GM18909 (cell line): ENCODE results near the gene UBQLN3.

ENCODE experiments used
- ATAC-seq: cut with Tn5 transposase; IDR thresholded peaks from one replicate; pipeline ENCODE4 v1.9.1; 2021; ENCODE audit warnings: mild to moderate bottlenecking; ENCODE audit not compliant: unreplicated experiment, poor library complexity

Gene UBQLN3

DNA sequence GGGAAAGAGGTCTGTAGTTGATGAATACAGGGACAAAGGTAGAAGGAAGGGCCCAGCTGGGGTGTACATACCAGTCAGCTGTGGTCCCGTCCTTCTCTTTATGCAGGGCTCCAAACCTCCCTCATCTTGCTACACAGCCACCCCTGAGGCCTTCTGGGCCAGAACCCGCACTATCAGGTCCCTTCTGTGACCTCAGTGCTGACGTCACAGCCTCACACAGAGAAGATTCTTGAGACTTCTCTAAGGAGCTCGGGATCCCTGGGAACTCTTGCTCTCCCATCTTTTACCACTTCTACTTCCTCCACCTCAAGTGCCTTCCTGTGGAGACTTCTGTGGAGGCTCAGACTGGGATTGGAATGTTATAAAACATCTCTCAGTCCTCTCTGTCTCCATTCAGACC lies at the start of gene UBQLN3:
UBQLN3 (minus strand) TSS at position 155 of the 400 bp plus-strand sequence. CDS start 399 bp downstream, outside the sequence.
- ATAC-seq, result no peak

DNA sequence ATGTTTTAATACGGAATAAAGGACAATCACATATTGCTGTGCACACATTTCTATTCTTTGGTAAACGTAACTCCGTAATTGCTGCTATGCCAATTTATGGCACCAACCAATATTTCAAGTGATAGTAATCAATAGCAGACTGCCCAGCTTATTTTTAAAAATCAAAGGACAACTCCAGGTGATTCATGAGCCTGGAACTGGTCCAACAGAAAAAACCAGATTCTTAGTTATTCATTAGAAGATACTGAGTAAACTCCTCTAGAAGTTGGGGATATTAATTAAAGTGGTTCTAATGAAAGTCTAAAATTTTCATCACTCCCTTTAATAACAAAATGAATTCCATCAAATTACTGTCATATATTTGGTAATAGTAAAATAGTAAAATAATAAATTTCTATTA lies 48.0 kb upstream of the UBQLN3 start:
- ATAC-seq, result no peak

- no peak for ATAC-seq
Measured at GRCh38 chr11:5556596-5557188, 46.9 kb upstream of the UBQLN3 start.

- no peak for ATAC-seq
Measured at GRCh38 chr11:5553343-5553742, 43.6 kb upstream of the UBQLN3 start.

DNA sequence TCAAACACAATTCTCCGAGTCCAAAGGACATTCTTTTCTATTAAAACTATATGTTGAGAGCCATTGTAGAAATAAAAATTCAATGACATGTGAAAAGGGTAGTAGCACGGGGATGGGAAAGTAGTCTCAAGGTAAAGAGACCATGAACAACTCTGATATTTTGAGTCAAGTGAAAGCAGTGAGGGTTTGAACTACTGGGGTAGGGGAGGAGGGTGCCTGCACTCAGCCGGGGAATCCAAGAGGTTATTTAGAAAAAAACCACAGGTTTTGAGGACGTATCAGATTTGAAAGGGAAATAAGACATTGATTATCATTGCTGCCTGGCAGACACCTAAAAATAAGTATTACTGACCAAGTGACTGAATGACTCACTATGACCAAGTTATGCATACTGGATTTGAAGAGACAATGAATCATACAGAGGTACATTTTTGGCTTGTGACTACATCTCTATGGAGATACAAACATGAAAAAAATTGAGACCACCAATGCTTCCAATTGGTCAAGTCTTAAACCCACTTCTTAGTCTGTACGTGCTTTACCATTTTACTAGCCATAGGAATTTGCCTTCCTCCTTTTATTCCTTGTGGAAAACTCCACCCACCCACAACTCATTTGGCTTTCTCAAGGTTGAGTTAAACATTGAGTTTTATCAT lies 40.8 kb upstream of the UBQLN3 start:
- peak; percentile 71 for ATAC-seq

GRCh38 chr11:5548440-5548839 lies 38.7 kb upstream of the UBQLN3 start, which contains the start of gene OR52H1:
OR52H1 (minus strand) TSS chr11:5548540; CDS start chr11:5545505, 3,035 bp downstream.
- no peak for ATAC-seq

- ATAC-seq, result peak; percentile 77
Measured at GRCh38 chr11:5547982-5548381, 38.2 kb upstream of the UBQLN3 start.

- ATAC-seq, result no peak
Measured at GRCh38 chr11:5546457-5546856, 36.7 kb upstream of the UBQLN3 start.

DNA sequence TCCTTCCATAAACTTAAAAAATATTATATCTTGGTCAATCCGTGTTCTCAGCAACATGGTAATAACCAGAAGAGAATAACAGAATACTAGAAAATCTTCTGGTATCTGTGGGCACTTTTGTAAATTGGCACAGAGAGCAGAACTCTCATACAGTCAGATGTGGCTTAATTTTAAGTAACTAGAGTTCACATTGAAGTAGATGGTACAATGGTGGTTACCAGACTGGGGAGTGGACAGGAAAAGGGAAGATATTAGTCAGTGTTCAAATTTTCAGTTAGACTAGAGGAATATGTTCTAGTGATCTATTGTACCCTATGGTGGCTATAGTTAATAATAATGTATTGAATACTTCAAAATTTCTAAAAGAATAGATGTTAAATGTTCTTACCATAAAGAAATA lies 31.7 kb upstream of the UBQLN3 start:
- no peak for ATAC-seq

- no peak for ATAC-seq
Measured at GRCh38 chr11:5536482-5536881, 26.7 kb upstream of the UBQLN3 start.

- no peak for ATAC-seq
Measured at GRCh38 chr11:5534046-5534445, 24.3 kb upstream of the UBQLN3 start.

- no peak for ATAC-seq
Measured at GRCh38 chr11:5531053-5531831, 21.5 kb upstream of the UBQLN3 start.

- no peak for ATAC-seq
Measured at GRCh38 chr11:5528495-5528894, 18.7 kb upstream of the UBQLN3 start.

DNA sequence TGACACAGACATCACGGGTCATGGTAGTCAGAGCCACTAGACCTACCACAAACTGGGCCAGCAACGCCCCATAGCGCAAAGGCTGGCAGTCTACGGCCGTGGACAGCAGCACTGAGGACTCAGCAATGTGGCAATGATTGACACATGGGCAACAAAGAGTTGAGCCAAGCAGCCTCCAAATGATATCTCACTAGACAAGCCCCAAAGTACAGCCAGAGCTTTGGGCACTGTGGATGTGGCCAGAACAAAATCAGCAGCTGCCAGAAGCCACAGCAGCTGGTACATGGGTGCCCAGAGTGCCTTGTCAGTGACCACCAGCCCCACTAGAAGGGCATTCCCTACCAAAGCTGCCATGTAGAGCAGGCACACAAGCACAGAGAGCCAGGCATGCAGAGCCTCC lies 18.0 kb upstream of the UBQLN3 start:
- ATAC-seq, result no peak

GRCh38 chr11:5524756-5525155 lies 15.0 kb upstream of the UBQLN3 start:
- ATAC-seq, result no peak

DNA sequence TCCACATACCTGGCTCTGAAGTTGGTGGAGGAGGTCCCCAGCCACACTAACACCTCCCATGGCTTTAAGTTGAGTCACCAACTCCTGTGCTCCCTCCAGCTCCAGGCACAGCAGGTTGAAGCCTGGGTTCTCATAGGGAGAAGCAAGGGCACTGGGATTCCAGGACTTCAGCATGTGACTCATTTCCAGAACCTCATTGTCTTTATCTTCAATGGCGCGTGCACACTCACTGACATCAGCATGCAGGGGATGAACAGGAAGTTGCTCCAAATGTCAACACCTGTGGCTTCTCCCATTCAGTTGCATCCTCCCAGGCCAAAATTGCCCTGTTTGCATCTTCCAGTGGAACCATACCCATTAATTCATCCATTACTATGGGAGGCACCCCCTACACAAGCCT lies 12.6 kb upstream of the UBQLN3 start:
- no peak for ATAC-seq

- ATAC-seq, result no peak
Measured at GRCh38 chr11:5521540-5521939, 11.8 kb upstream of the UBQLN3 start.

- ATAC-seq, result no peak
Measured at GRCh38 chr11:5516599-5516998, 6.8 kb upstream of the UBQLN3 start, which contains the start of gene UBQLNL. UBQLNL (minus strand) TSS chr11:5516699; CDS start chr11:5516441, 258 bp downstream.

GRCh38 chr11:5514841-5515240 lies 5.1 kb upstream of the UBQLN3 start:
- ATAC-seq, result no peak

- no peak for ATAC-seq
Measured at GRCh38 chr11:5508605-5509004, 1.2 kb downstream of the UBQLN3 start.

- no peak for ATAC-seq
Measured at GRCh38 chr11:5507933-5508305, 1.8 kb downstream of the UBQLN3 start.
